ENCODE measurements around the gene MTSS2.

The MTSS2 gene

GRCh38 chr16:70700101-70701020, 14.5 kb upstream of the MTSS2 start:
- no peak for DNase-seq (ENCODE audit: low read depth)

GRCh38 chr16:70699696-70700095, 13.8 kb upstream of the MTSS2 start:
- DNase-seq (ENCODE audit: low read depth) = no peak

- no peak for DNase-seq (ENCODE audit: low read depth)
Observed at GRCh38 chr16:70698901-70699300, 13.0 kb upstream of the MTSS2 start.

GRCh38 chr16:70697594-70698170, 11.8 kb upstream of the MTSS2 start:
- DNase-seq (ENCODE audit: low read depth) = no peak

- no peak for DNase-seq (ENCODE audit: low read depth)
Observed at GRCh38 chr16:70696952-70697593, 11.2 kb upstream of the MTSS2 start.

GRCh38 chr16:70696355-70696754, 10.5 kb upstream of the MTSS2 start:
- no peak for DNase-seq (ENCODE audit: low read depth)

GRCh38 chr16:70695331-70696070, 9.6 kb upstream of the MTSS2 start:
- no peak for DNase-seq (ENCODE audit: low read depth)

GRCh38 chr16:70694868-70695218, 9.0 kb upstream of the MTSS2 start:
- no peak for DNase-seq (ENCODE audit: low read depth)

GRCh38 chr16:70694088-70694867, 8.4 kb upstream of the MTSS2 start:
- DNase-seq (ENCODE audit: low read depth) = no peak

- DNase-seq (ENCODE audit: low read depth) = no peak
Observed at GRCh38 chr16:70692873-70693671, 7.2 kb upstream of the MTSS2 start.

- no peak for DNase-seq (ENCODE audit: low read depth)
Observed at GRCh38 chr16:70692130-70692872, 6.4 kb upstream of the MTSS2 start.

GRCh38 chr16:70691223-70692129, 5.6 kb upstream of the MTSS2 start:
- DNase-seq (ENCODE audit: low read depth) = no peak

GRCh38 chr16:70689970-70690891, 4.4 kb upstream of the MTSS2 start:
- no peak for DNase-seq (ENCODE audit: low read depth)

GRCh38 chr16:70689035-70689969, 3.4 kb upstream of the MTSS2 start:
- DNase-seq (ENCODE audit: low read depth) = no peak

GRCh38 chr16:70688246-70688742, 2.4 kb upstream of the MTSS2 start:
- DNase-seq (ENCODE audit: low read depth) = no peak

- no peak for DNase-seq (ENCODE audit: low read depth)
Observed at GRCh38 chr16:70687671-70688245, 1.9 kb upstream of the MTSS2 start.

All from T-helper 22 cell (primary cell).